ENCODE data around the gene FRMD7. TPM values are rescaled to one million over a fixed set of nuclear protein-coding genes. Genes with fewer than 3 reads are reported as not detected.

Gene FRMD7
- total and polyA plus RNA-seq, 2 of the 13 experiments (the other 11 are each of a cell fraction or from before 2014, with no cell fraction given) = 0.04 TPM; not detected in 1

DNA sequence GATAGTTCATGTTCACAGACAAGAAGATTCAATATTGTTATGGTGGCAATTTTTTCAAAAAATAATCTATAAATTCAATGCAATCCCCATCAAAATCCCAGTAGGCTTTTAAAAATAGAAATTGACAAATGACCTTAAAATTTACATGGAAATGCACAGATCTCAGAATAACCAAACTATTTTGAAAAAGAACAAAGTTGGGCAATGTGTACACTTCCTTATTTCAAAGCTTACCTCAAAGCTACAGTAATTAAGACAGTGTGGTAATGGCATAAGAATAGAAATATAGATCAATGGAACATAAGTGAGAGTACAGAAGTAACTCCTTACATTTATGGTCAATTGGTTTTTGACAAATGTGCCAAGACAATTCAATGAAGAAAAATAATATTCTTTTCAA lies 39.0 kb downstream of the FRMD7 start (continued):
- TF ChIP-seq, protein P1, sequence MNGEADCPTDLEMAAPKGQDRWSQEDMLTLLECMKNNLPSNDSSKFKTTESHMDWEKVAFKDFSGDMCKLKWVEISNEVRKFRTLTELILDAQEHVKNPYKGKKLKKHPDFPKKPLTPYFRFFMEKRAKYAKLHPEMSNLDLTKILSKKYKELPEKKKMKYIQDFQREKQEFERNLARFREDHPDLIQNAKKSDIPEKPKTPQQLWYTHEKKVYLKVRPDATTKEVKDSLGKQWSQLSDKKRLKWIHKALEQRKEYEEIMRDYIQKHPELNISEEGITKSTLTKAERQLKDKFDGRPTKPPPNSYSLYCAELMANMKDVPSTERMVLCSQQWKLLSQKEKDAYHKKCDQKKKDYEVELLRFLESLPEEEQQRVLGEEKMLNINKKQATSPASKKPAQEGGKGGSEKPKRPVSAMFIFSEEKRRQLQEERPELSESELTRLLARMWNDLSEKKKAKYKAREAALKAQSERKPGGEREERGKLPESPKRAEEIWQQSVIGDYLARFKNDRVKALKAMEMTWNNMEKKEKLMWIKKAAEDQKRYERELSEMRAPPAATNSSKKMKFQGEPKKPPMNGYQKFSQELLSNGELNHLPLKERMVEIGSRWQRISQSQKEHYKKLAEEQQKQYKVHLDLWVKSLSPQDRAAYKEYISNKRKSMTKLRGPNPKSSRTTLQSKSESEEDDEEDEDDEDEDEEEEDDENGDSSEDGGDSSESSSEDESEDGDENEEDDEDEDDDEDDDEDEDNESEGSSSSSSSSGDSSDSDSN (CRISPR knock-in tag; IDR thresholded peaks at IDR 0.05) = no peak
- no peak for TF ChIP-seq BHLHE40 (IDR thresholded peaks at IDR 0.05; ENCODE audit: low read length)
- no peak for TF ChIP-seq ZNF709 (CRISPR knock-in tag; IDR thresholded peaks at IDR 0.05)
- no peak for TF ChIP-seq HNRNPH1 (optimal IDR thresholded peaks at IDR 0.05; ENCODE audit: low read depth, low read length)
- no peak for TF ChIP-seq EP300 (IDR thresholded peaks at IDR 0.05; ENCODE audit: low read depth in 2 of 2, low read length in 2 of 2)
- no peak for TF ChIP-seq EP300 (CRISPR knock-in tag; IDR thresholded peaks at IDR 0.05; ENCODE audit: borderline replicate concordance)
- no peak for TF ChIP-seq ZNF850 (CRISPR knock-in tag; conservative IDR thresholded peaks at IDR 0.05)
- no peak for TF ChIP-seq SIX1 (CRISPR knock-in tag; IDR thresholded peaks at IDR 0.05; ENCODE audit: borderline replicate concordance)
- TF ChIP-seq DNMT3B (CRISPR knock-in tag; conservative IDR thresholded peaks at IDR 0.05) = no peak
- no peak for TF ChIP-seq ZNF703 (CRISPR knock-in tag; IDR thresholded peaks at IDR 0.05; ENCODE audit: borderline replicate concordance)
- TF ChIP-seq, protein P2, sequence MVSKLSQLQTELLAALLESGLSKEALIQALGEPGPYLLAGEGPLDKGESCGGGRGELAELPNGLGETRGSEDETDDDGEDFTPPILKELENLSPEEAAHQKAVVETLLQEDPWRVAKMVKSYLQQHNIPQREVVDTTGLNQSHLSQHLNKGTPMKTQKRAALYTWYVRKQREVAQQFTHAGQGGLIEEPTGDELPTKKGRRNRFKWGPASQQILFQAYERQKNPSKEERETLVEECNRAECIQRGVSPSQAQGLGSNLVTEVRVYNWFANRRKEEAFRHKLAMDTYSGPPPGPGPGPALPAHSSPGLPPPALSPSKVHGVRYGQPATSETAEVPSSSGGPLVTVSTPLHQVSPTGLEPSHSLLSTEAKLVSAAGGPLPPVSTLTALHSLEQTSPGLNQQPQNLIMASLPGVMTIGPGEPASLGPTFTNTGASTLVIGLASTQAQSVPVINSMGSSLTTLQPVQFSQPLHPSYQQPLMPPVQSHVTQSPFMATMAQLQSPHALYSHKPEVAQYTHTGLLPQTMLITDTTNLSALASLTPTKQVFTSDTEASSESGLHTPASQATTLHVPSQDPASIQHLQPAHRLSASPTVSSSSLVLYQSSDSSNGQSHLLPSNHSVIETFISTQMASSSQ (IDR thresholded peaks at IDR 0.05; ENCODE audit: low read depth) = no peak
- TF ChIP-seq, protein P2 (CRISPR knock-in tag; IDR thresholded peaks at IDR 0.05; ENCODE audit: borderline replicate concordance) = no peak
